MG63 (cell line): ENCODE measurements around the gene ETHE1. TPM values are rescaled to one million over a fixed set of nuclear protein-coding genes. Genes with fewer than 3 reads are reported as not detected.
"Not testable (repeated sequence)": the region's sequence is repeated elsewhere in the genome, so short reads cannot be mapped to it uniquely, and the experiment has no call there.

Source experiments
- DNase-seq: peaks from one replicate; pipeline ENCODE4 v3.0.0-alpha.2; 2020
- H3K27me3 ChIP-seq: fragments of 250-450 bp; sonication (Bioruptor Pico); 2 replicates; pipeline ENCODE4 v1.5.1; 2020; ENCODE audit warnings: mild to moderate bottlenecking, moderate library complexity
- H3K36me3 ChIP-seq: fragments of 250-450 bp; sonication (Bioruptor Pico); 2 replicates; pipeline ENCODE4 v1.5.1; 2020; ENCODE audit warnings: mild to moderate bottlenecking, moderate library complexity
- H3K4me3 ChIP-seq: fragments of 250-450 bp; sonication (Bioruptor Pico); 2 replicates; pipeline ENCODE4 v1.5.1; 2020; ENCODE audit warnings: mild to moderate bottlenecking, moderate library complexity
- H3K9me3 ChIP-seq: fragments of 250-450 bp; sonication (Bioruptor Pico); 2 replicates; pipeline ENCODE4 v1.5.1; 2020; ENCODE audit warnings: mild to moderate bottlenecking, moderate library complexity
- total RNA-seq: library from RNA; depleted of rRNA; stranded (reverse); fragments of >200 nt; shearing (Covaris generic); gene quantifications from 2 replicates; pipeline ENCODE4 v1.2.3, GENCODE V29; 2014; ENCODE audit warnings: low replicate concordance

ETHE1 gene
- total RNA-seq, 1 experiment from 2014 or later, result 101 TPM

DNA sequence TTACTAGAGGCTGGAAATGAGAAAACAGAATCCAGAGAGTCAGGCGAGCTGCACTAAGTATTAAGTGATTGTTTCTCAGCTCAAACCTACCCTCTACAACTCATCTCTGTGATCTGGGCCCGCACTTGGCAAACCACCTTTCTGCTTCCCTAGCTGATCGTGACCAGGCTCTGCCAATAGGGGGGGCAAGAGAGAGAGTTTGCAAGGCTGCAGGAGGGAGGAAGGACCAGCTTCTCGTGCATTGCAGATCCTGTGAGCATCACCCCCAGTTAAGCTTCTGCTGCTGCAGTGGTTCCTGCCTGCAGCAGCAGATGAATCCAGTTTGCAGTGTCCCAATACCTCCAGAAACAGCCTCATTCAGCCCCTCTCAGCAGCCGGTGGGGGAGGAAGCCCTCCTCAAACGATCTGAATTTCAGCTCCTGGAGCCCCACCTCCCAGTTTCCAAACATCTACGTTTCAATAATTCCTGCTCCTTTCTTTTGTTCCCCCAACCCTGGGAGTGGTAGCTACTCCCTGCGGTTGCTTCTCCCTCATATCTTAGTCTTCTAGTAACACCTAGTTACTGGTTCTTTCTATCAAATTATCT lies 28.3 kb upstream of the ETHE1 start:
- Histone ChIP-seq H3K9me3 (no peaks in the 10 kb centered on the region), H3K4me3 (no peak overlapping the region), H3K27me3 (no peaks in the 10 kb centered on the region), H3K36me3 (peaks cover 61% of the 10 kb centered on the region)
- peak; percentile 68 for DNase-seq

DNA sequence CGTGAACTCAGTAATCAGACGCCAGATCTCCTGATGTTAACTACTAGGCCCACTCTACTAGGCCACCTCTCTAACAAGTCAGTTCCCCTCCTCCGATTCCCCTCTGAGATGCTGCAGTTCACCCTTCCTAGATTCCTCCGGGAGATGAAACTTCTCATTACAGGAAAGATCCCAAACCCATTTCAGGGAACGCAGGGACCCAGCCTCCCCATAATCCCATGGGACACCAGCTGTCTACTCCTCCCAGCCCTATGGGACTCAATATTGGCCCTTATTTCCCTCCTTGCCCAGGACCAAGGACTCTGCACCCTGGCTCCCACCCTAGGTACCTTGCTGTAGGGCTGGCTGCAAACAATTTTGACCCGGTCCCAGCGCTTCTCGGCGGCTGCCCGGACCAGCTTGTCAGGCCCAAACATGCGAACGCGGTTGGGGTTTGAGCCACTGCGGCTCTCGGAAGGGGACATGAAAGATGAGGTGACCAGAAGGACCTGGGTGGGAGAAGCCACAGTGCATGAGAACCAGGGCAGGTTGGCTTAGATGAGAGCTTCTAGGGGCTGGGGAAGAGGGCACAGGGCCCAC lies 27.4 kb upstream of the ETHE1 start:
- Histone ChIP-seq H3K9me3 (no peaks in the 10 kb centered on the region), H3K27me3 (no peaks in the 10 kb centered on the region), H3K4me3 (no peak overlapping the region), H3K36me3 (peaks cover 66% of the 10 kb centered on the region)
- DNase-seq, result no peak

DNA sequence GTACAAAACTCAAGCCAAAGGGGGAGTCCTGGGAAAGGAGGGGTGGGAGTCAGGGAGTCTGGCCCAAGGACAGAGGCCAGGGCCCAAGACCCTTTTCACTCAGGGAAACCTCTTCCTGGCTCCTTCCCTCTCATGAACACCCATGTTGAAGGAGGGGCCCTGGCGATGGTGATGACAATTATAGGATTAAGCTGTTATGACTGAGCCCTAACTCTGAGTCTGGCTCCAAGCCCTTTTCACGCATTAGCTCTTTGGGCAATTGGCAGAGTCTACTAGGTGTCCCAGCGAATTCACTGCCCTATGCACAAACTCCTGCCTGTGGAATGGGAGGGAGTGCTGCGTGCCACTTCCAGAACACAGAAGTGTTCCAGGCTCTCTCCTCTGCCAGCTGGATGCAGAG lies 26.7 kb upstream of the ETHE1 start:
- Histone ChIP-seq H3K36me3 (peaks cover 71% of the 10 kb centered on the region), H3K9me3 (no peaks in the 10 kb centered on the region), H3K27me3 (no peaks in the 10 kb centered on the region), H3K4me3 (no peak overlapping the region)
- DNase-seq, result no peak

DNA sequence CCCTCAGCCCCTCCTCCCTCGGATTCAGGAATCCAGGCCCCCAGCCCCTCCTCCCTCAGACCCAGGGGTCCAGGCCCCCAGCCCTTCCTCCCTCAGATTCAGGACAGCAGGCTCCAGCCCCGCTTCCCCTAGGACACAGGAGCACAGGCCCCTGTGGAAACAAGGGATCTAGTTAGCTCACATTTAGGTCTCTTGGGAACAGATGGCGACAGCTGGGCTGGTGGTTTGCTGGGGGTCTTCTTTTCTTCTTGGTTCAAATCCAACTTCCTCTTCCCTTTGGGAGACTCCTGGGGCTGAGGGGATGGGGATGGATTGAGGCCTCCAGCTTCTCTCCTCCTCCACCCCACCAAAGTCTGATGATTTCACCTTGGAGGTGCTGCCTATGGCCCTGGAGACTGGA lies 25.6 kb upstream of the ETHE1 start:
- Histone ChIP-seq H3K27me3 (no peaks in the 10 kb centered on the region), H3K36me3 (peaks cover 64% of the 10 kb centered on the region), H3K4me3 (no peak overlapping the region), H3K9me3 (no peaks in the 10 kb centered on the region)
- no peak for DNase-seq

DNA sequence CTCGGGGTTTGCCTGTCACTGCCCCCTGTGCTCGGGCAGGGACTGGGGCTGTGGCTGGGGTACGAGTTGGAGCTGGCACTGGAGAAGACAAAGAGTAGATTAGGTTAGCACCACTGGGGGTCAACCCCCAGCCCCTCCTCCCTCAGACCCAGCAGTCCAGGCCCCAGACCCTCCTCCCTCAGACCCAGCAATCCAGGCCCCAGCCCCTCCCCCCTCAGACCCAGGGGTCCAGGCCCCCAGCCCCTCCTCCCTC lies 25.1 kb upstream of the ETHE1 start:
- no peak overlapping the region for H3K4me3 ChIP-seq
- H3K9me3 ChIP-seq, result no peaks in the 10 kb centered on the region
- H3K27me3 ChIP-seq, result no peaks in the 10 kb centered on the region
- DNase-seq, result no peak
- H3K36me3 ChIP-seq, result peaks cover 62% of the 10 kb centered on the region

DNA sequence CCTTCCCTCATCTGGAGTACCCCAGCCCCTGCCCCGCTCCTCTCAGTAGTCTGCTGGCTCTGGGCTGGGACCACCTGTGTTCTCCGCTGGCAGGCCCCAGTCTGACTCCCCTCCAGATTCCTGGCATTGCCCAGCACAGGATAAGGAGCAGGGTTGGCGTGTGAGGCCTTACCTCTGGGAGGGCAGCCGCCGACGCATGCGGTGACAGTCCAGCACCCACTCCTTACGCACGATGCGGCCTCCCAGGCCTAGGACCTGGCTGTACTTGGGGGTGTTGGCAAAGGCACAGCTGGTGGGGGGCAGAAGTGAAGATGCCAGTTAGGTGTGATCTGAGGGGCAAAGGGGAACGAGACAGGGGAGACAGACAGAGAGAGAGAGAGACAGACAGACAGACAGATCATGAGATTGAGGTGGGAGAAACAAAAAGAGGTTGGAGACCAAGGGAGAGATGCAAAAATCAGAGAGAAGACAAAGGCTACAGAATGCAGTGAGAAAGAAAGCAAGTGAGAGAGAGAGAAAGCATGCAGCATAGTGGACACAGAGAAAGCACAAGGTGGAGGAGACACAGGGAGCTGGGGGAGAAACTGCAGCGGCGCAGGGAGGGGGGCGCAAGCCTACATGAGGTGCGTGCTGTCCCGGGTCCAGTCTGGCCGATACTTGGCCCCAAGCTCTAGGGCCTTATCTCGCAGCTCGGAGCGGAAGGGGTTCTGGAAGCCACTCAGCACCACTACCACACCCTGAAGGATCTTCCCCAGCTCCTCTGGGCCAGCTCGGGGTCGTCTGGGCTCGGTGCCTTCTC lies 24.6 kb upstream of the ETHE1 start:
- Histone ChIP-seq H3K27me3 (no peaks in the 10 kb centered on the region), H3K9me3 (no peaks in the 10 kb centered on the region), H3K4me3 (no peak overlapping the region), H3K36me3 (peaks cover 58% of the 10 kb centered on the region)
- no peak for DNase-seq

DNA sequence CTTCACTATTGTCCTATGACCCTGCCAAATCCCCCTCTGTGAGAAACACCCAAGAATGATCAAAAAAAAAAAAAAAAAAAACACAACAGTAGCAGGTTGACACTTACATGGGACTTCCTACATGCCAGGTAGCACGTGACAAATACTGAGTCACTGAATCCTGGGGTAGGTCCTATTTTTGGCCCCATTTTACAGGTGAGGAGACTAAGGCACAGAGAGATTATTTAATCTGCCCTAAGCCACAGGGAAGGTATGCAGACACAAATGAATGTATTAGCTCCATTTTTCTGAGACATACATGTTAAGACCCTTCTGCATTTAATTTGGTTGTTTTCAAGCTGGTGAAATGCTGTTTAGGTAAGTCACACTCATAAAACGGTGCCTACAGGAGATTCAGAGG lies 21.7 kb upstream of the ETHE1 start:
- Histone ChIP-seq H3K27me3 (no peaks in the 10 kb centered on the region), H3K4me3 (no peak overlapping the region), H3K36me3 (peaks cover 47% of the 10 kb centered on the region), H3K9me3 (no peaks in the 10 kb centered on the region)
- DNase-seq, result no peak

DNA sequence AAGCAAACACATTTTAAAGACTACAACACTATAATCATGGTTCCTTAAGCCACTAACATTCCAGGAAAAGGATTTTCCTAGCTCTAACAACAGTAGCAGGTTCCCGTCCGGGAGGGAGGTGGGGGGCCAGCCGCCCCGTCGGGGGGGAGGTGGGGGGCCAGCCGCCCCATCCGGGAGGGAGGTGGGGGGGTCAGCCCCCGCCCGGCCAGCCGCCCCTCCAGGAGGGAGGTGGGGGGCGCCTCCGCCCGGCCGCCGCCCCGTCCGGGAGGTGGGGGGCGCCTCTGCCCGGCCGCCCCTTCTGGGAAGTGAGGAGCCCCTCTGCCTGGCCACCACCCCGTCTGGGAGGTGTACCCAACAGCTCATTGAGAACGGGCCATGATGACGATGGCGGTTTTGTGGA lies 20.9 kb upstream of the ETHE1 start:
- DNase-seq, H3K9me3 ChIP-seq, H3K27me3 ChIP-seq, H3K4me3 ChIP-seq: not testable (repeated sequence)
- H3K36me3 ChIP-seq, result peaks cover 47% of the 10 kb centered on the region

DNA sequence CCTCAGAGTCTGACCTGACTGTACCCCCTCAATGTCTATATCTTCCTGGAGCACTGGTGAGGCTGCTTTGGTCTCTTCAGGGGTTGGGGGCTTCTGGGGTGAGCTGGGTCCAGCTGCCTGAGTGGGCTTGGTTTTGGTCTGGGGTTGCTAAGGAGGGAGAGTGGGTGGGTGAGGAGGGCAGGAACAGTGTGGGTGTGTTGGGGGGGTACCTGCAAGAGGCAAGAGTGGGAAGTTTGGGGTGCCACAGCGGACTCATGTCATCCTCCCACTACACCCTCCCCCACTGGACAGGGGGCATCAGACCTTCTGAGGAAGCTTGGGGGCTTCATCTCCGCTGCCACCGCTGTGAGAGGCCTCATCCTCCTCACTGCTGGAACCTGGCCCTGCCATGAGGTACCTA lies 19.6 kb upstream of the ETHE1 start:
- no peak overlapping the region for H3K4me3 ChIP-seq
- H3K27me3 ChIP-seq, result no peaks in the 10 kb centered on the region
- DNase-seq, result no peak
- H3K9me3 ChIP-seq, result no peaks in the 10 kb centered on the region
- H3K36me3 ChIP-seq, result peaks cover 49% of the 10 kb centered on the region

DNA sequence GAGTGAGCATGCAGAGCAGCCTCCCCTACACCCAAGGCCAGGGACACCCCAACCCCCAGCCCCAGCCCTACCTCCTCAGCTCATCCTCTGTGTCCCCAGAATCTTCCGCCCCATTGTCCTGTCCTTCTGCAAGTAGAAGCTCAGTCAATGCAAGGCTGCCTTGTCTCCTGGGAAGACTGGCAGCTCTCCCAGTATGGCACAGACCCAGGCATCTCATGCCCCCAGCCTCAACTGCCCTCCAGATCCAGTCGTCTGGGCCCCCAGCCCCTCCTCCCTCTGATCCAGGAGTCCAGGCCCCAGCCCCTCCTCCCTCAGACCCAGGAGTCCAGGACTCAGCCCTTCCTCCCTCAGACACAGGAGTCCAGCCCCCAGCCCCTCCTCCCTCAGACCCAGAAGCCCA lies 19.0 kb upstream of the ETHE1 start:
- Histone ChIP-seq H3K4me3 (no peak overlapping the region), H3K27me3 (no peaks in the 10 kb centered on the region), H3K36me3 (peaks cover 51% of the 10 kb centered on the region), H3K9me3 (no peaks in the 10 kb centered on the region)
- no peak for DNase-seq

DNA sequence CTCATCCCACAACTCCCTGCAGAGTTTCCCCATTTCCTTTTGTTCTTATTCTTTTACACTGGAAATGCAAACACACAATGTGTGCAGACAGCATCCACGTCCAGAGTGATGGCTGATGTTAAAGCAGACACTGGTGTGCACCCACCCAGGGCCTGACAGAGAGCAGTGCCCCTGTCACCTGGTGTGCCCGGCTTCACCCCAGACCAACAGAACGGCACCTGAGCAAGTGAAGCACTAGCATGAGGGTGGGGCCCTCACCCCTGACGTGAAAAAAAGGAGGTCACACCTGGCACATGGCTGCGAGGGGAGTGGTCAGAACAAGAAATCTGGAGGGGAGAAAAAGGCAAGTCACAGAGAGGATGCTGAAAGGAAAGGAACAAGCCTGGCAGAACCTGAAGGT lies 18.3 kb upstream of the ETHE1 start:
- Histone ChIP-seq H3K4me3 (no peak overlapping the region), H3K27me3 (no peaks in the 10 kb centered on the region), H3K9me3 (no peaks in the 10 kb centered on the region), H3K36me3 (peaks cover 55% of the 10 kb centered on the region)
- DNase-seq, result no peak

DNA sequence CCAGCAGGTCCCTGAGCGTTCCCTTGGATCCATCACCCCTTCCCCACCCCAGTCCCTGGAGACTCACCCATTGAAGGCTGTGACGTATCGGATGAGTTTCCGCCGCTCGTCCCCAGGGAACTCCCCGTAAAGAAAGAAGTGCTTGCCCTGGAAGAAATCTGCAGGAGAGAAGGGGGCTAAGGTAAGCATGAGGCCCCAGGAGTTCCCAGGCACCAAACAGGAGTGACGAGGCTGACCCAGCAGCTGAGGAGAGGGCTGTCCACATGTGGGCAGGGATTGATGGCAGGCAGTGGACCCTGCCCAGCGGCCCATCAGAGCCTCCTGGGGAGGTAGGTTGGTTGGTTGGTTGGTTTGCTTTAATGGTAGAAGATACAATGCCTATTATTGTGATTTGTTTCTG lies 17.1 kb upstream of the ETHE1 start:
- no peaks in the 10 kb centered on the region for H3K9me3 ChIP-seq
- no peaks in the 10 kb centered on the region for H3K27me3 ChIP-seq
- H3K36me3 ChIP-seq, result peaks cover 55% of the 10 kb centered on the region
- H3K4me3 ChIP-seq, result no peak overlapping the region
- DNase-seq, result no peak

DNA sequence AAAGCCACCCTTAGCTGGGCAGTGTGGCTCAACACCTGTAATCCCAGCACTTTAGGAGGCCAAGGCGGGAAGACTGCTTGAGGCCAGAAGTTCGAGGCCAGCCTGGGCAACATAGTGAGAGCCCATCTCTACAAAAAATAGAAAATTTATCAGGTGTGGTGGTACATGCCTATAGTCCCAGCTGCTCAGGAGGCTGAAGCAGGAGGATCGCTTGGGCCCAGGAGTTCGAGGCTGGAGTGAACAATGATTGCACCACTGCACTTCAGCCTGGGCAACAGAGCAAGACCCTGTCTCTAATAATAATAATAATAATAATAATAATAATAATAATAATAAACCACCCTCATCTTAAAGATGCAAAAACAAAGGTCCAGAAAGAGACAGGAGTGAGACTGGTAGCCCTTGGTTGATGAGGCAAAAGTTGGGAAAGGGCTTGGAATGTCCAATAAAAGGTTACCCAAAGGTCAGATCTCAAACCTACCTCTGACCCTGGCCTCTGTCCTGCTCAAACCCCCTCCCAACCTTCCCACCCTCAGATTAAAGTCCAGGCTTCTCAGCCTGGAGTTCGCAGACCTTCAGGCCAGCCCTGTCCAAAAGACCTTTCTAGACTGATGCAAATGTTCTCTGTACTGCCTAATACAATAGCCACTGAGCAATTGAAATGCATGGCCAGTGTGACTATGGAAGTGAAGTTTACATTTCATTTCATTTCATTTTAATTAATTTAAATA lies 15.1 kb upstream of the ETHE1 start:
- peaks cover 70% of the 10 kb centered on the region for H3K36me3 ChIP-seq
- no peaks in the 10 kb centered on the region for H3K9me3 ChIP-seq
- DNase-seq, result no peak
- no peak overlapping the region for H3K4me3 ChIP-seq
- no peaks in the 10 kb centered on the region for H3K27me3 ChIP-seq

DNA sequence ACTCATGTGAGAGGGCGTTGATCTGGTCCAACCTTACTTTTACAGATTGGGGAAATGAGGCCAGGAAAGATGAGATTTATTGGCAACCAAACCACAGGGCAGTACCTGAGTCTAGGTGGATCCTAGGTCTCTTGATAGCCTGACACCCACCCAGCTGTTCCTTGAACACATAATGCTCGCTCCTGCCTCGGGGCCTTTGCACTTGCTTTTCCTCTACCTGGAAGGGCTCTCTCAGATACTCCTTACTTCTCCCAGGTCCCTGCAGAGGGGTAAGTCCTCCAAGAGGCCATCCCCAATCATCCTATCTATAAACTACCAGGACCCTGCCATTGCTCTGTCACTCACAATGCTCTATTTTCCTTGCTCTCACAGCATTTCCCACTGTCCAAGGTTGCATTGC lies 13.4 kb upstream of the ETHE1 start:
- peaks cover 67% of the 10 kb centered on the region for H3K36me3 ChIP-seq
- DNase-seq, result no peak
- no peaks in the 10 kb centered on the region for H3K27me3 ChIP-seq
- no peaks in the 10 kb centered on the region for H3K9me3 ChIP-seq
- no peak overlapping the region for H3K4me3 ChIP-seq

DNA sequence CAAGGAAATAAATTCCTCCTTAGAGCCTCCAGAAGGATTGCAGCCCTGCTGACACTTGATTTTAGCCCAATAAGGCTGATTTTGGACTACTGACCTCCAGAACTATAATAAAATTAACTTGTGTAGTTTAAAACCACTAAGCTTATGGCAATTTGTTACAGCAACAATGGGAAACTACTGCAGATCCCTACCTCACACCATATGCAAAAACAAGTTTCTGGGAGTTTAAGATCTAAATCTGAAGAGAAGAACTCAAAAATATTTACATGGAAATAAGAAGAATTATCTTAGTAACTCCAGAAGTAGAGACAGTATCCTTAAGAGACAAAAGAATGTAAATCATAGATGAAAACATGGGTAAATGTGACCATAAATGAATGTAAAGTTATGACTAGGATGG lies 11.9 kb upstream of the ETHE1 start:
- no peak for DNase-seq
- Histone ChIP-seq H3K9me3 (no peaks in the 10 kb centered on the region), H3K27me3 (no peaks in the 10 kb centered on the region), H3K4me3 (no peak overlapping the region), H3K36me3 (peaks cover 59% of the 10 kb centered on the region)

DNA sequence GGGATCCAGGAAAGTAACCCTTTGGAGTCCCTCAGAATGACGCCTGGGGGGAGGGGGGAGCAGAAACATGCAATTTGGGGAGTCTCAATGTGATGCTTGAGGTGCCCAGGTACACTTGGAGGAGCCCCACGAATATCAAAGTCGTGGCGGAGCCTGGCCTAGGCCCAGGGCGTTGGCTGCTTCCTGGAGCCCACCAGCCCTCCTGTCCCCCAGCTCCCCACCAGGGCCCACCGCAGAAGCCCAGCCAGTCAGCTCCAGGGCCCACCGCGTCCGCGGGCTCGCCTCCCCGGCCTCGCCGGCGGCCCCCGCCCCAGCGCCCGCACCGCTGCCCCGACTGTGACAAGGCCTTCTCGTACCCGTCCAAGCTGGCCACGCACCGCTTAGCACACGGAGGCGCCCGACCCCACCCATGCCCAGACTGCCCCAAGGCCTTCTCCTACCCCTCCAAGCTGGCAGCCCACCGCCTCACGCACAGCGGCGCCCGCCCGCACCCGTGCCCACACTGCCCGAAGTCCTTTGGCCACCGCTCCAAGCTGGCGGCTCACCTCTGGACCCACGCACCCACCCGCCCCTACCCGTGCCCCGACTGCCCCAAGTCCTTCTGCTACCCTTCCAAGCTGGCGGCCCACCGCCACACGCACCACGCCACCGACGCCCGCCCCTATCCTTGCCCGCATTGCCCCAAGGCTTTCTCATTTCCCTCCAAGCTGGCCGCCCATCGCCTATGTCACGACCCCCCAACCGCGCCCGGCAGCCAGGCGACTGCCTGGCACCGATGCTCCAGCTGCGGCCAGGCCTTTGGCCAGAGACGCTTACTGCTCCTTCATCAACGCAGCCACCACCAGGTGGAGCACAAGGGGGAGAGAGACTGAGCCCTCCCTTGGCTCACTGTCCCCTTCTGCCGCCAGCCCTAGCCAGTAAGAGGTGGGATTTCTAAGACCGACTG lies 8.1 kb upstream of the ETHE1 start:
- Histone ChIP-seq H3K27me3 (no peaks in the 10 kb centered on the region), H3K4me3 (no peak overlapping the region), H3K9me3 (no peaks in the 10 kb centered on the region), H3K36me3 (peaks cover 26% of the 10 kb centered on the region)
- DNase-seq, result peak; percentile 40
